Lung (tissue), 12 donors: ENCODE data around the gene MRPL30. TPM values are rescaled to one million over a fixed set of nuclear protein-coding genes. Genes with fewer than 3 reads are reported as not detected.

Source experiments
- ATAC-seq: fragments of 200-7000 bp; cut with Tn5 transposase; one replicate; pipeline ENCODE4 v1.9.1; 2020; ENCODE audit warnings: moderate number of reproducible peaks; ENCODE audit not compliant: insufficient read depth, low FRiP score
- DNase-seq, 3 donors: peaks; one replicate each; pipeline ENCODE4 v3.0.0-alpha.2; 2013 to 2017
- H3K27ac ChIP-seq, 2 donors: one replicate each; pipeline ENCODE4 v1.5.1; 2013; ENCODE audit warnings: mild to moderate bottlenecking in 2 of 2, moderate library complexity in 2 of 2, control low read depth in 1 of 2, inconsistent platforms in 1 of 2, low read depth in 1 of 2, low read length in 1 of 2
- H3K27me3 ChIP-seq, 3 donors: one replicate each; pipeline ENCODE4 v1.5.1; 2013; ENCODE audit warnings: low read length in 2 of 3; ENCODE audit not compliant: control insufficient read depth in 3 of 3, insufficient read depth in 3 of 3
- H3K36me3 ChIP-seq, 4 donors: one replicate each; pipeline ENCODE4 v1.5.1; 2013; ENCODE audit warnings: low read length in 4 of 4, mild to moderate bottlenecking in 1 of 4, moderate library complexity in 1 of 4; ENCODE audit not compliant: control insufficient read depth in 4 of 4, insufficient read depth in 4 of 4
- H3K4me1 ChIP-seq, 5 donors: one replicate each; pipeline ENCODE4 v1.5.1; 2013; ENCODE audit warnings: low read length in 5 of 5, mild to moderate bottlenecking in 2 of 5, moderate library complexity in 1 of 5; ENCODE audit not compliant: control insufficient read depth in 5 of 5, insufficient read depth in 5 of 5
- H3K4me3 ChIP-seq: one replicate; pipeline ENCODE4 v1.5.1; 2013; ENCODE audit warnings: mild to moderate bottlenecking, control low read depth, moderate library complexity
- H3K9ac ChIP-seq, 2 donors: one replicate each; pipeline ENCODE4 v1.5.1; 2013; ENCODE audit warnings: low read length in 2 of 2, control low read depth in 1 of 2; ENCODE audit not compliant: insufficient read depth in 1 of 2
- H3K9me3 ChIP-seq, 4 donors: one replicate each; pipeline ENCODE4 v1.5.1; 2013; ENCODE audit warnings: low read length in 3 of 4, mild to moderate bottlenecking in 1 of 4, moderate library complexity in 1 of 4; ENCODE audit not compliant: control insufficient read depth in 4 of 4, insufficient read depth in 3 of 4
- CTCF ChIP-seq: IDR thresholded peaks from 2 replicates; pipeline ENCODE4 v1.5.1; 2012; ENCODE audit warnings: mild to moderate bottlenecking; ENCODE audit errors: control extremely low read depth, extremely low read depth
- WGBS, 2 donors: extraction: QIAGEN DNeasy Blood & Tissue Kit; methylation state at CpG; one replicate each; pipeline ENCODE4 v1.1.7; 2013; 5-methylcytosine and 5-hydroxymethylcytosine counted together
- polyA plus RNA-seq, 2 donors: library from polyadenylated mRNA; stranded (reverse); fragments of 200-250 nt; gene quantifications; one replicate each; pipeline ENCODE4 v1.2.1, GENCODE V29; 2013
- total RNA-seq, 2 donors: library from RNA; depleted of rRNA in 1 of 2; stranded (reverse); fragments of >200 nt in 1 of 2; gene quantifications; one replicate each; pipeline ENCODE4 v1.2.1, GENCODE V29; 2014 to 2021
- donor health status: control.
- donor health status: control.
- donor health status: Bipolar disorder and iron deficiency.
- donor health status: healthy.
- donor health status: DM: yes; HTN: yes; CAD: no.

Gene MRPL30
- total and polyA plus RNA-seq, 4 donors = 15.2 to 34.2 (median 20.0) TPM

- DNase-seq (no peak), ATAC-seq (no peak)
- 17 to 27% methylated on average over 17 of the region's 17 CpGs for WGBS, 2 donors
- Histone ChIP-seq H3K9ac (peak overlapping the region; percentile 27 to 55), H3K27ac (peak overlapping the region; percentile 68 to 88), H3K27me3 (peaks cover 0 to 2% (median 0%) of the 10 kb centered on the region in 3 donors), H3K4me3 (peak overlapping the region; percentile 80), H3K36me3 (no peaks in the 10 kb centered on the region), H3K4me1 (peaks cover 0 to 6% (median 0%) of the 10 kb centered on the region in 5 donors), H3K9me3 (no peaks in the 10 kb centered on the region)
- TF ChIP-seq CTCF = no peak
Observed at GRCh38 chr2:99140056-99140859, 40.7 kb upstream of the MRPL30 start.

- Histone ChIP-seq H3K4me1 (peaks cover 0 to 6% (median 0%) of the 10 kb centered on the region in 5 donors), H3K9me3 (no peaks in the 10 kb centered on the region), H3K9ac (peak overlapping the region; percentile 27 to 55), H3K27me3 (peaks cover 0 to 2% (median 0%) of the 10 kb centered on the region in 3 donors), H3K27ac (peak overlapping the region; percentile 68 to 88), H3K4me3 (peak overlapping the region; percentile 80), H3K36me3 (no peaks in the 10 kb centered on the region)
- 0% methylated on average over 19 to 21 of the region's 21 CpGs for WGBS, 2 donors
- ATAC-seq (peak; percentile 58), DNase-seq (peak in 2 of 3 donors; percentile 58 to 64)
- no peak for TF ChIP-seq CTCF
Observed at GRCh38 chr2:99140860-99141109, 40.2 kb upstream of the MRPL30 start.

- no peak for TF ChIP-seq CTCF
- H3K27ac ChIP-seq = peak within 1 kb of the TSS; percentile 68 to 88
- peak within 1 kb of the TSS; percentile 80 for H3K4me3 ChIP-seq
- no peaks in the 10 kb centered on the region for H3K36me3 ChIP-seq
- WGBS, 2 donors = 0% methylated on average over 62 to 84 of the region's 84 CpGs
- H3K27me3 ChIP-seq = peaks cover 0 to 2% (median 0%) of the 10 kb centered on the region in 3 donors
- H3K4me1 ChIP-seq = peaks cover 0 to 6% (median 0%) of the 10 kb centered on the region in 5 donors
- ATAC-seq = peak; percentile 93
- peak; percentile 93 to 95 (median 93) for DNase-seq
- H3K9ac ChIP-seq = peak within 1 kb of the TSS; percentile 55 to 67
- no peaks in the 10 kb centered on the region for H3K9me3 ChIP-seq
Observed at GRCh38 chr2:99141110-99142108, 39.6 kb upstream of the MRPL30 start, which contains the start of gene C2orf15. C2orf15 (plus strand) TSS chr2:99141707; CDS start chr2:99150559, 8,852 bp downstream.
